GM18520 (cell line): ENCODE data around the gene HSPA14.
"Not testable (repeated sequence)": the region's sequence is repeated elsewhere in the genome, so short reads cannot be mapped to it uniquely, and the experiment has no call there.

Experiments used
- ATAC-seq: cut with Tn5 transposase; IDR thresholded peaks from one replicate; pipeline ENCODE4 v1.9.1; 2021; ENCODE audit not compliant: unreplicated experiment

The HSPA14 gene

DNA sequence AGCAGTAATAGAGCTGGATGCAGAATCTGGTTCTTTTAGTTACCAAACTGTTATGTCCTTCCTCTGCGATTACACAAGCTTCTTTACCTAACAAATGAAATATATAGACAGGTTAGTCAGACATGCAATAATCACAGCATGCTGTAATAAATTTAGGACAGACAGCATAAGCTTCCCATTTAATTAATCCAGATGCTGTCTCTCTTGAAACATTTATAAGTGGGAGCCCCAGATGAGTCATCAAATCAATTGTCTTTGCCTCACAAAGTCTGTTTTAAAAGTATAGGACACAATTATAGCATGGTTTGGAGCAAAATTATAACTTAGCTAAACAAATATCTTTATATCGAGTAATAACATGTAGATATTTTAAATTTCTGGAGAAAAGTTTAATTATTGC is 1.9 kb upstream of the HSPA14 start:
- no peak for ATAC-seq

- ATAC-seq = no peak
Measured at GRCh38 chr10:14837003-14837756, 926 bp upstream of the HSPA14 start.

GRCh38 chr10:14838582-14839304 is 637 bp downstream of the HSPA14 start:
- ATAC-seq = no peak

- ATAC-seq = no peak
Measured at GRCh38 chr10:14839305-14839695, 1.2 kb downstream of the HSPA14 start.

DNA sequence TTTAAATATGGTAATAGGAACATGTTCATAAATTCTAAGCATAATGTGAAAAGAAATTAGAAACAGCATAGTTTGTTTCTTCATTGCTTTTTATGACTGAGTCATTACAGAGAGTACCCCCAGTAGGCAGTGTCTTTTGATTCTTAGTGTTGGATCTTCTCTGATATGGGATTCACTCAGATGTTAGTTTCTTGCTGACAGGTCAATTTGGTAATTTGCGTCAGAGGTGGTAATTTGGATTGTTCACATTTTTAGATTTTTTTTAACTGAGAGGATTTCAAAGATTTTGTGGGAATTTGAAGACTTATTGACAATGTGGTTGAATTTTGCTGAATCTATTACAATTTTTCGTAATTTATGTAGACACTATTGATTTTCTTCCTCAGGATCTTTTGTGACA is 2.1 kb downstream of the HSPA14 start:
- no peak for ATAC-seq

- no peak for ATAC-seq
Measured at GRCh38 chr10:14843327-14843988, 5.4 kb downstream of the HSPA14 start.

DNA sequence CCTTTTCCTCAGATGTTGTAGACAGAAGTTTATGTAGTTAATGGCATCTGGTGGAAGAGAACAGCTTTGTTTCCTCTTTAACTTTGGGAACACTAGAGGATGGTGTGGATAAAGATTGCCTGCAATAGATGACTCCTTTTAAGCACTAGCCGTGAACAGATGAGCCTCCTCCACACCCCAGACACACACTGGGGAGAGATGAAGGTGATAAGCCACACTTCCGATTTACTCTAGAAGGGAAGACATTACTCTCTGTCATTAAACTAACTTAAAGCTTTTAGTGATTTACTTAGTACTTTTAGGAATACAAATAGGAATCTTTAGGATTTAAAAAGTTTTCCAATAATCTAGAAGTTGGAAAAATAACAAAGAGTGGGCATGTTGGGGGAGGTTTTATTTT is 6.8 kb downstream of the HSPA14 start:
- ATAC-seq = no peak

- ATAC-seq = no peak
Measured at GRCh38 chr10:14852236-14852635, 14.1 kb downstream of the HSPA14 start.

DNA sequence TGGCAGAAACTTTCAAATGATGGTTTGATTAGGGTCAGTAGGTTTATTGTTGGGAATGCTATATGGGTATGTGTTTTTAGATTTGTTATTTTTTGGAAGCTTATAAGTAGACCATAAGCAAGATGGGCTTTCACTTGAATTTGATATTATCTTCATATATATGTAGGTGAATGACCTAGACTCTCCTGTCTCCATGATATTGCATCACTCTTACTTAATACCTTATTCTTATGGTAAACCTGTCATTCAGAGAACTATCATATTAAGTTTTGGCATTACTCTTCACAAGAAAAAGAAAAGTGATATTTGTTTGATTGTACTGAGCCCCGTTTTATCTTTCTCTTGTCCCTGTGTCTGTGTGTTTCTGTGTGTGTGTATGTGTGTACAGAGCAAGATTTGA is 17.3 kb downstream of the HSPA14 start:
- no peak for ATAC-seq

GRCh38 chr10:14858338-14858960 is 20.3 kb downstream of the HSPA14 start:
- ATAC-seq = no peak

GRCh38 chr10:14859043-14859442 is 20.9 kb downstream of the HSPA14 start:
- no peak for ATAC-seq

GRCh38 chr10:14859775-14860174 is 21.7 kb downstream of the HSPA14 start:
- ATAC-seq = no peak

- no peak for ATAC-seq
Measured at GRCh38 chr10:14860791-14861190, 22.7 kb downstream of the HSPA14 start.

DNA sequence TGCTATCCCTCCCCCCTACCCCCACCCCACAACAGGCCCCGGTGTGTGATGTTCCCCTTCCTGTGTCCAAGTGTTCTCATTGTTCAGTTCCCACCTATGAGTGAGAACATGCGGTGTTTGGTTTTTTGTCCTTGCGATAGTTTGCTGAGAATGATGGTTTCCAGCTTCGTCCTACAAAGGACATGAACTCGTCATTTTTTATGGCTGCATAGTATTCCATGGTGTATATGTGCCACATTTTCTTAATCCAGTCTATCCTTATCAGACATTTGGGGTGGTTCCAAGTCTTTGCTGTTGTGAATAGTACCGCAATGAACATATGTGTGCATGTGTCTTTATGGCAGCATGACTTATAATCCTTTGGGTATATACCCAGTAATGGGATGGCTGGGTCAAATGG is 26.4 kb downstream of the HSPA14 start:
- ATAC-seq = not testable (repeated sequence)

GRCh38 chr10:14864871-14865270 is 26.8 kb downstream of the HSPA14 start:
- ATAC-seq = not testable (repeated sequence)

- ATAC-seq = no peak
Measured at GRCh38 chr10:14873090-14873760, 35.1 kb downstream of the HSPA14 start.

- ATAC-seq = no peak
Measured at GRCh38 chr10:14875941-14876340, 37.8 kb downstream of the HSPA14 start.

DNA sequence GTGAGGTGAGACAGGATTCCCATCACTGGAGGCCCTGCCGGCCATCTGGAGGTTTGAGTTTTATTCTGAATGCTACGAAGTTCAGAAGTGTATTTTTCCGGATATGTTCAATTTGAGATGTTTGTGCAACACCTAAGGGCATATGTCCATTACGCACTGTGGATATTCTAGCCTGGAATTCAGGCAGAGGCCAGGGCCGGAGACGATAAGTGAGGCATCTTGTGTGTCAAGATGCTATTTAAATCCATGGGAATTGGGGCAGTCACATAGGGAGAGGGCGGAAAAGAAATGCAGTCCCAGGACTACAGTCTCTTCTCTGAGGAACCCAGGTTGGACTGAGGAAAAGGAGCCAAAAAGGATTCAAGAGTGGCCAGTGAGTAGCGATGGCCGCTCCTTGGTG is 38.7 kb downstream of the HSPA14 start:
- ATAC-seq = no peak

- peak; percentile 90 for ATAC-seq
Measured at GRCh38 chr10:14878266-14879123, 40.4 kb downstream of the HSPA14 start, which contains the start of gene SUV39H2. Gene SUV39H2, plus strand, starts transcription at chr10:14878866. Its CDS starts 23 bp downstream, at chr10:14878889.
